Stomach (tissue), 4 donors: Measurements from ENCODE around the gene IRS2.

ENCODE experiments used
- CTCF ChIP-seq, 7 experiments: fragments of 450-650 bp in 4 of 7; fragments of 200-600 bp in 3 of 7; sonication (generic) in 3 of 7; IDR thresholded peaks; one replicate each; pipeline ENCODE4 v1.5.1; 2016 to 2019; ENCODE audit warnings: antibody characterized with exemption in 7 of 7, control low read depth in 2 of 7, mild to moderate bottlenecking in 1 of 7
- EP300 ChIP-seq: sonication (generic); formaldehyde crosslinking; IDR thresholded peaks from one replicate; pipeline ENCODE4 v1.6.1; 2017; ENCODE audit warnings: antibody characterized with exemption
- POLR2AphosphoS5 ChIP-seq, 3 donors: sonication (generic); formaldehyde crosslinking; IDR thresholded peaks; one replicate each; pipeline ENCODE4 v1.6.1; 2016; ENCODE audit warnings: antibody characterized with exemption in 3 of 3

- TF ChIP-seq POLR2AphosphoS5 (IDR thresholded peaks at IDR 0.05) = no peak
- no peak for TF ChIP-seq CTCF (IDR thresholded peaks at IDR 0.05)
- no peak for TF ChIP-seq EP300
These were observed 40.0 kb downstream of the IRS2 start for GRCh38 chr13:109746364-109746763.
